NCI-H446 (cell line): Measurements from ENCODE around the gene ACTN1.

Experiments
- DNase-seq, 2 experiments: peaks; one replicate each; lab custom pipeline; 2025; lab: John Stamatoyannopoulos, UW

The ACTN1 gene

GRCh38 chr14:68916358-68916941 is 62.7 kb downstream of the ACTN1 start:
- no peak for DNase-seq

- no peak for DNase-seq
These were observed 65.6 kb downstream of the ACTN1 start for GRCh38 chr14:68913516-68913915.

DNA sequence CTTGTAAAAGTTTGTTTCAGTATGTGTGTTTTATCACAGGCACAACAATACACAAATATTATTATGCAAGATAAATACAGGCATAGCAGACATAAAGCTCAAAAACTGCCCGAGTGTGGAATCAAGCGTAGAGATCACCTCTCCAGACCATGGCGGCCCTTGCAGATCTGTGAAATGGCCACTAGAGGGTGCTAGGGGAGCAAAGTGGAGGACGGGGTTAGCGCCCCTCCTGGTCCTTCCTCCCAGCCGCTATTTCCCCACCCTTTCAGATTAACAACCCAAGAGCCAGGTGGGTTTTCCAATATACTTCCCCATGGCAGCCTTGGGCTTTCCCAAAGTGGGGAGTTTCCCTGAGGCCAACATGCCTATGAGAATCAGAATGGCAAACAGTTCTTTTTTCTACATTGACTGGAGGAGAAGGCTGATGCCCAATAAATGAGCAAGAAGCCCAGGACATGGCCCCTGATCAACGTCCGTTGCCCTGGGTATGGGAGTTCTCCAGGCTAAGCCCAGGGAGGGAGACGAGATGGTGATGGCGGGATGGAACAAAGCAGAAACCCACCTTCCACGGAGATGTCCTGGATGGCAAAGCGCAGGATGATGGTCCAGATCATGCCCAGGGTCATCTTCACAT is 67.4 kb downstream of the ACTN1 start:
- peak; percentile 42 to 81 for DNase-seq

DNA sequence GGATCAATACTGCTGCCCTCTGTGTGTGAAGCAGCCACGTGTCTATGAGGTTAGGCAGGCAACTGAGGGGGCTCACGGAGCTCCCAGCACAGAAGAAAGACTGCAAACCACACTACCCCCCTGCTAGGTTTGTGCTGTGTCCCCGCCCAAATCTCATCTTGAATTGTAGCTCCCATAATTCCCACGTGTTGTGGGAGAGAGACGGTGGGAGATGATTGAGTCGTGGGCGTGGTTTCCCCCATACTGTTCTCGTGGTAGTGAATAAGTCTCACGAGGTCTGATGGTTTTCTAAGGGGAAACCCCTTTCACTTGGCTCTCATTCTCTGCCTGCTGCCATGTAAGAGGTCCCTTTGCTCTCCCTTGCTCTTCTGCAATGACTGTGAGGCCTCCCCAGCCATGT is 68.6 kb downstream of the ACTN1 start:
- DNase-seq, result no peak

- DNase-seq, result no peak
These were observed 70.3 kb downstream of the ACTN1 start for GRCh38 chr14:68908803-68909202.

- DNase-seq, result no peak
These were observed 70.9 kb downstream of the ACTN1 start for GRCh38 chr14:68908201-68908600.

- DNase-seq, result no peak
These were observed 72.7 kb downstream of the ACTN1 start for GRCh38 chr14:68906439-68906838.

- no peak for DNase-seq
These were observed 73.8 kb downstream of the ACTN1 start for GRCh38 chr14:68905107-68905895.

GRCh38 chr14:68902357-68902756 is 76.7 kb downstream of the ACTN1 start:
- DNase-seq, result no peak

GRCh38 chr14:68899033-68899603 is 80.0 kb downstream of the ACTN1 start:
- DNase-seq, result no peak

- no peak for DNase-seq
These were observed 80.7 kb downstream of the ACTN1 start for GRCh38 chr14:68898248-68899032.

GRCh38 chr14:68897559-68898155 is 81.4 kb downstream of the ACTN1 start:
- DNase-seq, result no peak

DNA sequence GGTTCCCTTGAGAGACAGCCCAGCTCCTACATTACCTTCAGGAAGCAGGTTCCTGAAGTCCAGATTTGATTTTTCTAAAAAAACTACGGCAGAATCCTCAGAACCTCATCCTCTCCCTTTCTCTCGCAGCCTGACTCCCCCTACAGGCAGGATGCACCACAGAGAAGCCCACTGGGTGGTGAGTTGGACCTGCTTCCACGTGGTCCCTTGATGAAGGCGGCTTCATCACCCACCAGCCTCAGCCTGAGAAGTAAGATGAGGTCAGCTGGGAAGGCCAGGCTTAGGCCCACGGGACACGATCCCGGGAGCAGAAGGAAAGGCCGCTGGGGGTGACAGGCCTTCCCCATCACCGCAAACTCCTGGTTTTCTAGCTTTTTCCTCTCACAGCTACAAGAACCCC is 83.0 kb downstream of the ACTN1 start:
- DNase-seq, result no peak

- no peak for DNase-seq
These were observed 84.0 kb downstream of the ACTN1 start for GRCh38 chr14:68894802-68895703.

GRCh38 chr14:68894123-68894522 is 85.0 kb downstream of the ACTN1 start:
- no peak for DNase-seq

GRCh38 chr14:68893566-68893965 is 85.5 kb downstream of the ACTN1 start:
- DNase-seq, result no peak

- DNase-seq, result no peak
These were observed 86.1 kb downstream of the ACTN1 start for GRCh38 chr14:68892961-68893360.

DNA sequence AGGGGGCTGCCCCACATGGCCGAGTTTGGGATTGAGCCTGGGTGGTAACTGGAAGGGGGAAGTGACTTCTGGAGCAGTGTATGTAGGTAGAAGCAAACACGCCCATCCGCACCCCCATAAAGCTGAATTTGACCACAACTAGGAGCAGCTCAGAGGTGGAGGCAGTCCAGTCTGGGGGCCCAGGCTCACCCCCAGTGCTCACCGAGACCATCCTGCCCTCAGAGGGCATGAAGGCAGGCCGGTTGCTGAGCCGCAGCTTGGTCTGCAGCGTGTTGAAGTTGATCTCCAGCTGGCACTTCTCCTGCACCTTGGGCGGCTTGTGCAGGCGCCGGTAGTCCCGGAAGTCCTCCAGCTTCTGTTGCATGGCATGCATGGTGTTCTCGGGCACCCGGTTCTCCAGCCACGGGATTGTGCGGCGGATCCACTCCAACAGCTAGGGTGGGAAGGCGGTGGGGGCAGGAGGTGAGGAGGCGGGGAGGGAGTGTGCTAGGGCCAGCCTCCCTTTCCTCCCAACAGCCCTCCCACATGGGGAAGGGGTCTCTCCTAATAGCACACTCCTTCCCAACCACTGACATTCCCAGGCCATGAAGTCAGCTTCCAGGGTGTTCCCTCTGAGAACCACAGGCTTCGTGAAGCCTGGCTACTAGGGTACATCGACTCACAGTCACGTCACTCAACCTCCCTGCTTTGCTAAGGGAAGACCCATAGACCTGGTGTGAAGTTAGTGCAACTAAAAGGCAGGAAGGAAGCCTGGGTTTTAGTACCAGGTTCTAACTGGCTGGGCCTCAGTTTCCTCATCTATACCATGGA is 87.0 kb downstream of the ACTN1 start:
- no peak for DNase-seq

DNA sequence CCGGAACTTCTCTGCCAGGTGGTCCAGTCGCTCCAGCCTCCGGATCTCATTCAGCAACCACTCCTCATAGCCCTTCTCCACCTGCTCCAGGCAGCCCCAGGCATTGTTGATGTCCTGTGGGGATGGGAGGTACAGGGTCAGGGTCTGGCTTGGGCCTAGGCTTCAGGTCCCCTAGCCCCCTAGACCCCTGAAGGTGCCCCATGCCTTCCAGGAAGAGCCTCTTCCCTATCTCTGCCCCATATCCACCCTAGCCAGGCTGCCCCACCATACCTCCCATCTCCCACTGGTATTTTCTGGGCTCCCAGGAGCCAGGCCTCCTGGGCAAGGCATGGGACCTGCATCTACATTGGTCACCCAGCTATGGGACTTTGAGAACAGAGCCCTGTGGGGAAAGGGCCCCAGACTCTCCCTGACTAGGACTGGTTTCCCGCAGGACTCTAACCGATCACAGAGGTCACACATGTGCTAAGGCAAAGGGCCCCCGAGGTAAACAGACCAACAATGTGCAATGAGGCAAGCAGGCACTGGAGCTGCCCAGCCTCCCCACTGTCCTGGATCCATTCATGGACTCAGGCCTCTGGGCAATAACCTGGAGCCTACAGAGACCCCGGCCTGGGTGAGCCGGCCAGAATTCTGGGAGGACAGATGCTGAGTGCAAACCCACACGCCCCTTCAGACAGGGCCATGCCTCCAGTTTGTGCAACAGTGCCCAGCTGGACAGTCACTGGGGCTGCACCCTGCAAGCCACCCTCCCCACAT is 88.8 kb downstream of the ACTN1 start:
- no peak for DNase-seq
